Posterior vena cava (tissue), 2 donors: ENCODE data around the gene EPHA5. TPM values are rescaled to one million over a fixed set of nuclear protein-coding genes. Genes with fewer than 3 reads are reported as not detected.
"Not testable (repeated sequence)": the region's sequence is repeated elsewhere in the genome, so short reads cannot be mapped to it uniquely, and the experiment has no call there.

Source experiments
- DNase-seq: peaks from one replicate; pipeline ENCODE4 v3.0.0-alpha.2; 2020; ENCODE audit warnings: low spot score
- intact Hi-C, 2 donors: fragments of 100-400 bp; cut with DNase I; formaldehyde crosslinking; loops; one replicate each; pipeline versions ENCODE4 v1.14.1 to v1.14.2; 2022 to 2023
- total RNA-seq, 2 donors: library from RNA; stranded (reverse); fragmentation: NEBNext Ultra II Directional; extraction: Animal tissue kit (Norgen Biotek cat#: 25700); gene quantifications; one replicate each; pipeline ENCODE4 v1.2.1, GENCODE V29; 2021
- donor health status: DM: yes; HTN: yes; CAD: no.
- donor health status: DM: yes; HTN: yes; CAD: no.

EPHA5 gene
- total RNA-seq, 2 donors from 2014 or later = 0.62 to 1.1 TPM

- intact Hi-C loops, DNase-seq: not testable (repeated sequence)
Measured at GRCh38 chr4:65308626-65309025, 361.7 kb downstream of the EPHA5 start.

GRCh38 chr4:65302145-65302544 is 368.1 kb downstream of the EPHA5 start:
- intact Hi-C loops = no loop called here

GRCh38 chr4:65296246-65296645 is 374.0 kb downstream of the EPHA5 start:
- DNase-seq = no peak
- intact Hi-C loops = no loop called here

More at GRCh38 chr4:65302145-65302544, 368.1 kb downstream of the EPHA5 start:
- no peak for DNase-seq

- no peak for DNase-seq
- intact Hi-C loops = no loop called here
Measured at GRCh38 chr4:65287071-65287470, 383.2 kb downstream of the EPHA5 start.
